Transverse colon (tissue), 3 donors: ENCODE results near the gene AGBL5.

Experiments
- EP300 ChIP-seq: sonication (generic); formaldehyde crosslinking; IDR thresholded peaks from one replicate; pipeline ENCODE4 v1.6.1; 2017; ENCODE audit warnings: antibody characterized with exemption, low read depth
- POLR2A ChIP-seq: fragments of 450-650 bp; IDR thresholded peaks from one replicate; pipeline ENCODE4 v1.6.1; 2016; ENCODE audit warnings: antibody characterized with exemption, mild to moderate bottlenecking, moderate library complexity
- POLR2AphosphoS5 ChIP-seq, 3 donors: sonication (generic); formaldehyde crosslinking; IDR thresholded peaks; one replicate each; pipeline ENCODE4 v1.6.1; 2016; ENCODE audit warnings: antibody characterized with exemption in 3 of 3

DNA sequence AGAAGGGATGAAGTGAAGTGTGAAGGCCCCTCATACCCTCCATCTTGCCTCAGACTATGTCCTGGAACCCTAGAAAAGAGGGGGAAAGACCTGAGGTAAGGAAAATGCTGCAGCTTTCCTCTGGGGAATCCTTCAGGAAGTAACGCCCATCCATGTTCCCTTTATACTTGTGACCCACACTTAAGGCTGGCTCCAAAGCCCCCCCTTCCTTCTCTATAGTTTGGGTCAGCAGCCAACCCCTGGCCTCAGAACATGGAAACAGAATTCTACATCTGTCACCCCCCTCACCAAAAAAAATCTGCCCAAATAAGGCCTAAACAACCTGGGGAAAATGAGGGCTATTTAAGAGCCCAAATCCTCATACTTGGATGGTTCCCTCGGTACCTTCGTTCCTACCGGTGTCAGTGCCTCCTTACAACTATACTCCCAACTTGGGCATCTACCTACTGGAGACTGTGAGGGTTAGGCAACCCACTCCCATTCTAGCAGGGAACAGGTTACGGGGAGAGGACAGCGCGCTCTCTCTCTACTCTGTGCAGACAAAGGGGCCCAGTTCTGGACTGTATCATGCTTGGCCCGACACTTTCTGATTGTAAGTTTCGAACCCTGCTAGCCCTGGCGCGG, 19.3 kb downstream of the AGBL5 start:
- no peak for TF ChIP-seq POLR2A
- no peak for TF ChIP-seq POLR2AphosphoS5 (IDR thresholded peaks at IDR 0.05)
- no peak for TF ChIP-seq EP300
